Measurements from ENCODE around the gene STX10.

The STX10 gene

GRCh38 chr19:13121551-13122274 lies 28.5 kb downstream of the STX10 start:
- no peaks in the 10 kb centered on the region for H3K9me3 Mint-ChIP-seq
- peak overlapping the region; percentile 95 for H3K27ac Mint-ChIP-seq
- peaks cover 54% of the 10 kb centered on the region for H3K4me1 Mint-ChIP-seq
- H3K36me3 Mint-ChIP-seq = peaks cover 68% of the 10 kb centered on the region
- peak; percentile 32 to 73 for DNase-seq (ENCODE audit: low spot score in 2 of 2)
- ATAC-seq = peak; percentile 74
- peak overlapping the region; percentile 85 for H3K4me3 Mint-ChIP-seq

- Mint-ChIP-seq H3K9me3 (no peaks in the 10 kb centered on the region), H3K4me3 (peak overlapping the region; percentile 85), H3K4me1 (peaks cover 59% of the 10 kb centered on the region), H3K36me3 (peaks cover 65% of the 10 kb centered on the region), H3K27ac (peak overlapping the region; percentile 95)
- ATAC-seq = peak; percentile 35
- DNase-seq (ENCODE audit: low spot score in 2 of 2) = no peak
Observed at GRCh38 chr19:13120817-13121216, 29.4 kb downstream of the STX10 start.

GRCh38 chr19:13120031-13120430 lies 30.1 kb downstream of the STX10 start:
- Mint-ChIP-seq H3K9me3 (no peaks in the 10 kb centered on the region), H3K4me1 (peaks cover 65% of the 10 kb centered on the region), H3K27ac (peak overlapping the region; percentile 95), H3K36me3 (peaks cover 60% of the 10 kb centered on the region), H3K4me3 (peak overlapping the region; percentile 85)
- DNase-seq (ENCODE audit: low spot score in 2 of 2) (no peak), ATAC-seq (no peak)

- DNase-seq (ENCODE audit: low spot score in 2 of 2) = no peak
- Mint-ChIP-seq H3K9me3 (no peaks in the 10 kb centered on the region), H3K27ac (peak overlapping the region; percentile 95), H3K36me3 (peaks cover 60% of the 10 kb centered on the region), H3K4me1 (peaks cover 65% of the 10 kb centered on the region), H3K4me3 (peak overlapping the region; percentile 85)
- ATAC-seq = no peak
Observed at GRCh38 chr19:13119627-13120026, 30.5 kb downstream of the STX10 start.

- DNase-seq (ENCODE audit: low spot score in 2 of 2) (peak; percentile 27 to 76), ATAC-seq (peak; percentile 0)
- Mint-ChIP-seq H3K27ac (peak overlapping the region; percentile 95), H3K9me3 (no peaks in the 10 kb centered on the region), H3K36me3 (peaks cover 60% of the 10 kb centered on the region), H3K4me3 (peak overlapping the region; percentile 85), H3K4me1 (peaks cover 61% of the 10 kb centered on the region)
Observed at GRCh38 chr19:13118424-13119193, 31.6 kb downstream of the STX10 start.

- peaks cover 60% of the 10 kb centered on the region for H3K36me3 Mint-ChIP-seq
- ATAC-seq = peak; percentile 80
Observed at GRCh38 chr19:13117772-13118423, 32.3 kb downstream of the STX10 start, which contains the start of gene NACC1. TSS of gene NACC1 (plus strand) at chr19:13118264. CDS start at chr19:13135208, 16,944 bp downstream.

GRCh38 chr19:13117176-13117771 lies 32.9 kb downstream of the STX10 start:
- DNase-seq (ENCODE audit: low spot score in 2 of 2) = no peak
- ATAC-seq = no peak

More at GRCh38 chr19:13117772-13118423, 32.3 kb downstream of the STX10 start, which contains the start of gene NACC1:
- Mint-ChIP-seq H3K4me3 (peak within 1 kb of the TSS; percentile 85), H3K27ac (peak within 1 kb of the TSS; percentile 95), H3K9me3 (no peaks in the 10 kb centered on the region), H3K4me1 (peaks cover 54% of the 10 kb centered on the region)
- DNase-seq (ENCODE audit: low spot score in 2 of 2) = peak; percentile 84 to 91

GRCh38 chr19:13116282-13117175 lies 33.6 kb downstream of the STX10 start, which contains the start of gene TRMT1:
TSS of gene TRMT1 (minus strand) at chr19:13116740. CDS start at chr19:13116399, 341 bp downstream.
- H3K36me3 Mint-ChIP-seq = peaks cover 60% of the 10 kb centered on the region
- no peaks in the 10 kb centered on the region for H3K9me3 Mint-ChIP-seq
- peak within 1 kb of the TSS; percentile 93 for H3K27ac Mint-ChIP-seq
- peaks cover 40% of the 10 kb centered on the region for H3K4me1 Mint-ChIP-seq
- ATAC-seq = peak; percentile 67
- peak; percentile 76 to 95 for DNase-seq (ENCODE audit: low spot score in 2 of 2)
- peak within 1 kb of the TSS; percentile 85 for H3K4me3 Mint-ChIP-seq

More at GRCh38 chr19:13117176-13117771, 32.9 kb downstream of the STX10 start:
- Mint-ChIP-seq H3K36me3 (peaks cover 60% of the 10 kb centered on the region), H3K4me1 (peaks cover 48% of the 10 kb centered on the region), H3K9me3 (no peaks in the 10 kb centered on the region), H3K4me3 (peak overlapping the region; percentile 85), H3K27ac (peak overlapping the region; percentile 93)

GRCh38 chr19:13115936-13116281 lies 34.3 kb downstream of the STX10 start:
- Mint-ChIP-seq H3K4me1 (peaks cover 34% of the 10 kb centered on the region), H3K27ac (peak overlapping the region; percentile 93)
- ATAC-seq = no peak

GRCh38 chr19:13112555-13112954 lies 37.6 kb downstream of the STX10 start:
- Mint-ChIP-seq H3K36me3 (peaks cover 80% of the 10 kb centered on the region), H3K27ac (no peak overlapping the region), H3K9me3 (no peaks in the 10 kb centered on the region), H3K4me1 (peaks cover 13% of the 10 kb centered on the region), H3K4me3 (no peak overlapping the region)
- ATAC-seq (no peak), DNase-seq (ENCODE audit: low spot score in 2 of 2) (no peak)

More at GRCh38 chr19:13115936-13116281, 34.3 kb downstream of the STX10 start:
- H3K9me3 Mint-ChIP-seq = no peaks in the 10 kb centered on the region
- H3K36me3 Mint-ChIP-seq = peaks cover 61% of the 10 kb centered on the region
- no peak for DNase-seq (ENCODE audit: low spot score in 2 of 2)
- peak overlapping the region; percentile 85 for H3K4me3 Mint-ChIP-seq

GRCh38 chr19:13110099-13110610 lies 40.0 kb downstream of the STX10 start:
- Mint-ChIP-seq H3K4me3 (no peak overlapping the region), H3K27ac (no peak overlapping the region), H3K4me1 (no peaks in the 10 kb centered on the region), H3K9me3 (no peaks in the 10 kb centered on the region), H3K36me3 (peaks cover 87% of the 10 kb centered on the region)
- no peak for DNase-seq (ENCODE audit: low spot score in 2 of 2)
- ATAC-seq = no peak

- H3K4me1 Mint-ChIP-seq = peaks cover 4% of the 10 kb centered on the region
- no peak for ATAC-seq
- H3K4me3 Mint-ChIP-seq = no peak overlapping the region
- H3K36me3 Mint-ChIP-seq = peaks cover 81% of the 10 kb centered on the region
- H3K9me3 Mint-ChIP-seq = no peaks in the 10 kb centered on the region
- no peak for DNase-seq (ENCODE audit: low spot score in 2 of 2)
- no peak overlapping the region for H3K27ac Mint-ChIP-seq
Observed at GRCh38 chr19:13109361-13110098, 40.6 kb downstream of the STX10 start.
